HUES64 (cell line): Measurements from ENCODE around the gene UPB1.

Source experiments
- H3K27ac ChIP-seq: 2 replicates; pipeline ENCODE4 v1.7.0; 2013; ENCODE audit warnings: low read depth, low read length, inconsistent platforms
- H3K27me3 ChIP-seq: 2 replicates; pipeline ENCODE4 v1.6.1; 2013; ENCODE audit warnings: mild to moderate bottlenecking, low read length; ENCODE audit not compliant: insufficient read depth
- H3K36me3 ChIP-seq: 2 replicates; pipeline ENCODE4 v1.6.1; 2013; ENCODE audit warnings: mild to moderate bottlenecking, low read length; ENCODE audit not compliant: insufficient read depth
- H3K4me1 ChIP-seq: 2 replicates; pipeline ENCODE4 v1.6.1; 2013; ENCODE audit warnings: mild to moderate bottlenecking, low read length, moderate library complexity; ENCODE audit not compliant: insufficient read depth
- H3K4me3 ChIP-seq: 2 replicates; pipeline ENCODE4 v1.5.1; 2013; ENCODE audit warnings: mild to moderate bottlenecking, low read length, moderate library complexity
- H3K9ac ChIP-seq: 2 replicates; pipeline ENCODE4 v1.6.1; 2013; ENCODE audit warnings: mild to moderate bottlenecking, low read depth, low read length
- H3K9me3 ChIP-seq: 2 replicates; pipeline ENCODE4 v1.6.1; 2013; ENCODE audit warnings: low read depth, low read length; ENCODE audit not compliant: insufficient read depth
- WGBS: fragments of 150-250, 120-280 bp; methylation state at CpG from one replicate; pipeline ENCODE4 v1.1.7; 2013; ENCODE audit warnings: missing lambda C conversion rate; 5-methylcytosine and 5-hydroxymethylcytosine counted together

The UPB1 gene

GRCh38 chr22:24504956-24505736, 10.0 kb downstream of the UPB1 start:
- Histone ChIP-seq H3K27ac (no peak overlapping the region), H3K9ac (no peak overlapping the region), H3K9me3 (no peaks in the 10 kb centered on the region), H3K27me3 (no peaks in the 10 kb centered on the region), H3K36me3 (no peaks in the 10 kb centered on the region), H3K4me3 (no peak overlapping the region), H3K4me1 (peaks cover 14% of the 10 kb centered on the region)
- 89% methylated on average over 2 of the region's 3 CpGs for WGBS

- H3K4me3 ChIP-seq = peak overlapping the region; percentile 33; the same call in 1 of the 2 replicates
- H3K27ac ChIP-seq = peak overlapping the region; percentile 64
- H3K9me3 ChIP-seq = no peaks in the 10 kb centered on the region
- 39% methylated on average over 5 of the region's 6 CpGs for WGBS
- H3K36me3 ChIP-seq = no peaks in the 10 kb centered on the region
- H3K27me3 ChIP-seq = no peaks in the 10 kb centered on the region
- peaks cover 14% of the 10 kb centered on the region for H3K4me1 ChIP-seq
- no peak overlapping the region for H3K9ac ChIP-seq
These were observed 11.8 kb downstream of the UPB1 start for GRCh38 chr22:24506802-24507438.

GRCh38 chr22:24507716-24508115, 12.6 kb downstream of the UPB1 start:
- Histone ChIP-seq H3K36me3 (no peaks in the 10 kb centered on the region), H3K9me3 (no peaks in the 10 kb centered on the region), H3K4me3 (peak overlapping the region; percentile 33; the same call in 1 of the 2 replicates), H3K4me1 (peaks cover 14% of the 10 kb centered on the region), H3K27me3 (no peaks in the 10 kb centered on the region), H3K9ac (no peak overlapping the region), H3K27ac (no peak overlapping the region)
- 33% methylated on average over 5 of the region's 7 CpGs for WGBS

GRCh38 chr22:24510637-24511625, 15.8 kb downstream of the UPB1 start:
- 84% methylated on average over 10 of the region's 10 CpGs for WGBS
- Histone ChIP-seq H3K4me3 (no peak overlapping the region), H3K27me3 (no peaks in the 10 kb centered on the region), H3K36me3 (no peaks in the 10 kb centered on the region), H3K9ac (no peak overlapping the region), H3K4me1 (peaks cover 16% of the 10 kb centered on the region), H3K27ac (no peak overlapping the region), H3K9me3 (no peaks in the 10 kb centered on the region)

- no peak overlapping the region for H3K27ac ChIP-seq
- H3K9me3 ChIP-seq = no peaks in the 10 kb centered on the region
- H3K36me3 ChIP-seq = no peaks in the 10 kb centered on the region
- H3K4me1 ChIP-seq = peaks cover 11% of the 10 kb centered on the region
- no peaks in the 10 kb centered on the region for H3K27me3 ChIP-seq
- no peak overlapping the region for H3K4me3 ChIP-seq
- H3K9ac ChIP-seq = no peak overlapping the region
- WGBS = 89% methylated on average over 3 of the region's 3 CpGs
These were observed 16.9 kb downstream of the UPB1 start for GRCh38 chr22:24512043-24512442.

- 88% methylated on average over 9 of the region's 9 CpGs for WGBS
- Histone ChIP-seq H3K4me3 (no peak overlapping the region), H3K27ac (no peak overlapping the region), H3K4me1 (peaks cover 5% of the 10 kb centered on the region; the same call in 1 of the 2 replicates), H3K9me3 (no peaks in the 10 kb centered on the region), H3K36me3 (no peaks in the 10 kb centered on the region), H3K27me3 (no peaks in the 10 kb centered on the region), H3K9ac (no peak overlapping the region)
These were observed 18.5 kb downstream of the UPB1 start for GRCh38 chr22:24513378-24514240.

GRCh38 chr22:24514241-24515026, 19.3 kb downstream of the UPB1 start:
- H3K4me1 ChIP-seq = peaks cover 5% of the 10 kb centered on the region; the same call in 1 of the 2 replicates
- H3K27ac ChIP-seq = no peak overlapping the region

GRCh38 chr22:24515027-24515338, 19.9 kb downstream of the UPB1 start:
- no peak overlapping the region for H3K27ac ChIP-seq
- no peak overlapping the region for H3K9ac ChIP-seq
- peaks cover 5% of the 10 kb centered on the region; the same call in 1 of the 2 replicates for H3K4me1 ChIP-seq
- H3K36me3 ChIP-seq = no peaks in the 10 kb centered on the region
- H3K9me3 ChIP-seq = no peaks in the 10 kb centered on the region
- 96% methylated on average over 8 of the region's 8 CpGs for WGBS
- H3K27me3 ChIP-seq = no peaks in the 10 kb centered on the region
- H3K4me3 ChIP-seq = no peak overlapping the region

More at GRCh38 chr22:24514241-24515026, 19.3 kb downstream of the UPB1 start:
- WGBS = 90% methylated on average over 14 of the region's 14 CpGs
- H3K9me3 ChIP-seq = no peaks in the 10 kb centered on the region
- H3K27me3 ChIP-seq = no peaks in the 10 kb centered on the region
- H3K4me3 ChIP-seq = no peak overlapping the region
- H3K9ac ChIP-seq = no peak overlapping the region
- no peaks in the 10 kb centered on the region for H3K36me3 ChIP-seq

- Histone ChIP-seq H3K27me3 (no peaks in the 10 kb centered on the region), H3K27ac (peak overlapping the region; percentile 34; the same call in 1 of the 2 replicates), H3K9ac (no peak overlapping the region), H3K9me3 (no peaks in the 10 kb centered on the region), H3K4me3 (no peak overlapping the region), H3K36me3 (no peaks in the 10 kb centered on the region), H3K4me1 (peaks cover 5% of the 10 kb centered on the region; the same call in 1 of the 2 replicates)
- WGBS = 54% methylated on average over 3 of the region's 3 CpGs
These were observed 21.2 kb downstream of the UPB1 start for GRCh38 chr22:24516301-24516737.

GRCh38 chr22:24517446-24517845, 22.3 kb downstream of the UPB1 start:
- 88% methylated on average over 2 of the region's 2 CpGs for WGBS

More at GRCh38 chr22:24517446-24517845, 22.3 kb downstream of the UPB1 start:
- H3K27ac ChIP-seq = no peak overlapping the region
- H3K4me3 ChIP-seq = no peak overlapping the region
- H3K36me3 ChIP-seq = no peaks in the 10 kb centered on the region
- no peak overlapping the region for H3K9ac ChIP-seq
- H3K4me1 ChIP-seq = peaks cover 8% of the 10 kb centered on the region; the same call in 1 of the 2 replicates
- H3K27me3 ChIP-seq = no peaks in the 10 kb centered on the region
- no peaks in the 10 kb centered on the region for H3K9me3 ChIP-seq
